ENCODE measurements around the gene MBD1.
"Not testable (repeated sequence)": the region's sequence is repeated elsewhere in the genome, so short reads cannot be mapped to it uniquely, and the experiment has no call there.

The MBD1 gene

DNA sequence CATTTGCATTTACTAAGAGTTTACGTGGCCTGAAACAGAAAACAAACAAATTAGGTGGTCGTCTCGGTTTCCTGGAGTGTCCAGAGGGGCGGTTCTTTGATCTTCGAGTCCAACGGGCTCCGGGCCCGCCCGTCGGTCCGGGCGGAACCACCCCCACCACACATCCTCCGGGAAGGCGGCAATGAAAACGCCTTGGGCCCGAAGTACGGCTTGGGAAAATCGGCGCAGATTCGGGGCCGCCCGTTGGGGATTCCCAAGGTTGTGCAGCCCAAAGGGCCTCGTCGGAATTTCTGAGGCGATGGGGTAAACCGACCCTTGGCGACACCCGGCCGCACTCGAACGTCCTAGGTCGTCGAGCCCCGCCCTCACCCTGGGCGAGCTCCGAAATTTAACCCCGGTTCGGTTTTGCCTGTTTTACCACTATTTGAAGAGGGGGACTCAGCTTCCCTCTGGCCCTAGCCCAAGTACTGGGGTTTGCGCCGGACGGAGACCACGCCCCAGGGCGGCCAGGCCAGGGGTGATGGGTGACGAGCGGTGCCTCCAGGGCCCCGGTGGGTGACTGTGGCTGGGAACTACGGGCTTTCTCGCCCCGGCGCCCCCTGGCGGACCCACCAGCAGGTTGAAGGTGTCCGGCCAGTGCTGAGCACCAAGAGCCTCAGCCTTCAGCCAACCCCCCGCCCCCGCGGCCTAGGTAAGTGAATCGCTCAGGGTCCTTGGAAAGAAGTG is 13.1 kb downstream of the MBD1 start:
- peak; percentile 69 for DNase-seq

DNA sequence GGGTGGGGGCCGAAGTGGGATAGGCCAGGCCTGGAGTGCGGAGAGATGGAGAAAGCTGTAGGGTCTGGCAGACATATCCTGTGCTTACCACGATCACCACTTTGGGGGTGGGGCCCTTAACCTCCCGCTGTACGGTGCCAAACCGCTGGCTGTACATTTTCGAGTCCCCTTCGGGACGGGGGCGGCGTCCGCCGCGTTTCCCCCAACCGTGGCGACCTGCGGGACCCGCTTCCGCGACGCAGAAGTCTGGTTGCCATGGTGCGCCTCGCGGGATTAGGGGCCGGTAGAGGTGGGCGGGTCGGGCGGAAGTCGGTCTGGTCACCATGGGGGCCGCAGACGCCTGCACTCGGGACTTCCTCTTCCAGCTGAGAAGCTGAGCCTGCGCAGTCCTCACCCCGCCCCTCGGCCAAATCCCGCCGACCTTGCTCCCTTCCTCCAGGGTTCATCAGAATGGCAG is 15.0 kb downstream of the MBD1 start, which contains the start of gene CFAP53:
Gene CFAP53 (minus strand): TSS at position 248 of the 457 bp plus-strand sequence. CDS start 91 bp downstream, at position 157.
- DNase-seq: peak; percentile 71

DNA sequence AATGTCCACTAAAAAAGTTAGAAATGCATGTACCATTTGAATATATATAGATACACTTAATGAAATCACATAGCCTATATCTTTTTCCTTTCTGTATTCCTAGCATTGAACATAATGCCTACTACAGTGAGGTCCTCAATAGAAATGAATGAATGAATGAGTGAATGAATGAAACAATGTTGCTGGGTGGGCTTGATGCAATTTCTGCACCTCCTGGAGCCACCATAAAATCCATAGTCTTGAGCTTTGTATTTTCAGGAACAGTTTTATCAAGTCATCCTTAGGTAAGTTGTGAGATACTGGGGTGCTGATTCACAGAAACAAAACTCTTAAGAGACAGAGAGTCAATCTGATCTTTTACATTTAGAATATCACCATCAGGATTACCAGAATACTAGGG is 18.3 kb downstream of the MBD1 start:
- DNase-seq: no peak

DNA sequence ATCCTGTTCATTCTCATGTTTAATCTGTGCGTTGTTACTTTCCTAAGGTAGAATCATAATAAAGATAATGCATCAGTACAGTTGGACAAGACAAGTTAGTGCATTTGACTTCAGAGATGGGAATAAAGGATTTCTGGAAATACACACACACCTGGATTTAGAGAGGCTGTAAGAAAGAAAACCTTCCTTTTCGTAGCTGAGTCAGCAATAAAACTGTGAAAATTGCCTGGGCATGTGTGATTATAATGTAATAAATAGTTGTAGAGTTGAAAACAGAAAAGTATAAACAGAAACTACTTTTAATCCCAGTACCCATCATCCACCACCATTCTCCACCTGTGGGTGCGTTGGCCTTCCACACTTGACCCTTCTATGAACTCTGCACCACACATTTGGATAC is 30.4 kb downstream of the MBD1 start:
- DNase-seq: no peak

- no peak for DNase-seq
Observed at GRCh38 chr18:50249576-50249975, 31.7 kb downstream of the MBD1 start.

DNA sequence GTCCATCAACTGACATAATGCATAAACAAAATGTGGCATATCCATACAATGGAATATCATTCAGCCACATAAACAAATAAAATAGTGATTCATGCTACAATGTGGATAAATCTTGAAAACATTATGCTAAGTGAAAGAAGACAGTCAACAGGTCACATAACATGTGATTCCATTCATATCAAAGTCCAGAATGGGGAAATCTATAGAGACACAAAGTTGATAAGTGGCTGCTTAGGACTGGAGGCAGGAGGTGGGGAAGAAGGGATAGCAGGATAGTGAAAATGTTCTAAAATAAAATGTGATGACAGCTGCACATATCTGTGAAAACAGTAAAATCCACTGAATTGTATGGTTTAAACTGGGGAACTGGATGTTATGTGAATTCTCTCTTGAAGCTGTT is 33.8 kb downstream of the MBD1 start:
- no peak for DNase-seq

GRCh38 chr18:50241768-50242167 is 39.6 kb downstream of the MBD1 start:
- not testable (repeated sequence) for DNase-seq

DNA sequence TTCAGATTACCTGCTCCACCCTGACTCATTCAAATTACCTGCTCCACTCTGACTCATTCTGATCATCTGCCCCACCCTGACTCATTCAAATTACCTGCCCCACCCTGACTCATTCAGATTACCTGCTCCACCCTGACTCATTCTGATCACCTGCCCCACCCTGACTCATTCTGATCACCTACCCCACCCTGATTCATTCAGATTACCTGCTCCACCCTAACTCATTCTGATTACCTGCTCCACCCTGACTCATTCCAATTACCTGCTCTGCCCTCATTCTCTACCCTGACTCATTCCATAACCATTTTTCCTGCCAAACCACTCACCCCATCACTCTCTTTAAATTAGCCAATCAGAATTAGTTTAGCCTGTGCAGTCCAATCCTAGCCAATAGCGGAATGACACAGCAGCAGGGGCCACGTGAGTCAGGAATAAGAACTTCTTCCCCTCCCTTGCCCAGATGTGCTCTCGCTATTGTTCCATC is 41.2 kb downstream of the MBD1 start:
- no peak for DNase-seq

DNA sequence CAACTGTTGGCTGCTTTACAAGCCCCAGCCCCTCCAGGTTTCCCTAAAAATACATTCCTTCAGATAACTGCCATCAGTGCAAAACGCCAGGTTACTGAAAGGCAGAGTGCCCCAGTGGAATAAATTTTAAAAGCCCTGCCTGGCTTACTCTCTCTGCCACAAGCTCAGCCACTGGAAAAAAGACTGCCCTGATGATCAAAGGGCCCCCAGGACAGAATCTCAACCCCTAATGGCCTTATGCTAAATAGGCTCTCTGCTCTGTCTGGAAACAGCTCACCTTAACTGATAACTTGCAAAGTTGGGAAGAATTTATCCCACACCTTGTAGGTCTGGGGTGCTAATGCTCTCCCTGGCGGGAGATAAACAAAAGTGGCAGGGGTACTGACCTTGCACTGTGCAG is 48.9 kb downstream of the MBD1 start:
- no peak for DNase-seq

DNA sequence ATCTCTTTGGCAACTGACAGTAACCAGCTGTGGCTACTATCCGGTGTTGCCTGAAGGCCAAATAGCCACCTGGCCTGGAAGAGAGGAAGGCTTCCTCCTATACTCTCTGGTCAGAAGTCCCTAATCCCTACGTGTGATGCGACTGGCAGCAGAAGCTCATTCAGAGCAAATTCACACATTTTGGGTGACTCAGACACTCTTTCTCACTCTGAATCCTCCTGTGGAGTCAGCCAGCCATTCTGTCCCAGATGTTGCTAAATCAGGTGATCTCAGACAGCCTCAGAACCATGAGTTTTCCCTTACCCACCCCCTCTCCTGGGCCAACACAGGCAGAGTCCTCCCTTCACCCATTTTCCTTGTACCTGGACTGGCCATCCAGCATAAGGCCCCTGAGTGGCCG is 49.7 kb downstream of the MBD1 start:
- no peak for DNase-seq

- not testable (repeated sequence) for DNase-seq
Observed at GRCh38 chr18:50220249-50220648, 61.1 kb downstream of the MBD1 start.

Data from effector CD4-positive, alpha-beta T cell (primary cell).